Glutamatergic neuron (in vitro differentiated cells): Measurements from ENCODE around the gene DST. TPM values are rescaled to one million over a fixed set of nuclear protein-coding genes. Genes with fewer than 3 reads are reported as not detected.

Experiments used
- DNase-seq: peaks from one replicate; pipeline ENCODE4 v3.0.0; 2022
- H3K27ac Mint-ChIP-seq: one replicate; pipeline ENCODE4 v1.8.0; 2020; ENCODE audit warnings: mild to moderate bottlenecking, mixed read lengths, inconsistent platforms; ENCODE audit not compliant: unreplicated experiment
- H3K27me3 Mint-ChIP-seq: one replicate; pipeline ENCODE4 v1.8.0; 2020; ENCODE audit warnings: mild to moderate bottlenecking, moderate library complexity, mixed read lengths, inconsistent platforms; ENCODE audit not compliant: unreplicated experiment
- H3K36me3 Mint-ChIP-seq: one replicate; pipeline ENCODE4 v1.8.0; 2020; ENCODE audit warnings: mild to moderate bottlenecking, mixed read lengths, inconsistent platforms; ENCODE audit not compliant: unreplicated experiment
- H3K4me1 Mint-ChIP-seq: one replicate; pipeline ENCODE4 v1.8.0; 2020; ENCODE audit warnings: mild to moderate bottlenecking, low read depth, mixed read lengths, inconsistent platforms; ENCODE audit not compliant: unreplicated experiment
- H3K4me3 Mint-ChIP-seq: one replicate; pipeline ENCODE4 v1.8.0; 2020; ENCODE audit warnings: mild to moderate bottlenecking, mixed read lengths, inconsistent platforms; ENCODE audit not compliant: unreplicated experiment
- H3K9me3 Mint-ChIP-seq: one replicate; pipeline ENCODE4 v1.8.0; 2020; ENCODE audit warnings: mild to moderate bottlenecking, moderate library complexity, mixed read lengths, inconsistent platforms; ENCODE audit not compliant: unreplicated experiment
- total RNA-seq: library from RNA; stranded (reverse); fragmentation: NEBNext Ultra II Directional; extraction: Animal tissue kit (Norgen Biotek cat#: 25700); gene quantifications from one replicate; pipeline ENCODE4 v1.2.1, GENCODE V29; 2021; ENCODE audit not compliant: unreplicated experiment
- TF ChIP-seq, protein P1 (sequence below): fragments of 200-600 bp; sonication (generic); IDR thresholded peaks from one replicate; pipeline ENCODE4 v1.5.0; 2021; ENCODE audit not compliant: partially characterized antibody, unreplicated experiment

DST gene
- total RNA-seq, 1 donor from 2014 or later: 981 TPM

DNA sequence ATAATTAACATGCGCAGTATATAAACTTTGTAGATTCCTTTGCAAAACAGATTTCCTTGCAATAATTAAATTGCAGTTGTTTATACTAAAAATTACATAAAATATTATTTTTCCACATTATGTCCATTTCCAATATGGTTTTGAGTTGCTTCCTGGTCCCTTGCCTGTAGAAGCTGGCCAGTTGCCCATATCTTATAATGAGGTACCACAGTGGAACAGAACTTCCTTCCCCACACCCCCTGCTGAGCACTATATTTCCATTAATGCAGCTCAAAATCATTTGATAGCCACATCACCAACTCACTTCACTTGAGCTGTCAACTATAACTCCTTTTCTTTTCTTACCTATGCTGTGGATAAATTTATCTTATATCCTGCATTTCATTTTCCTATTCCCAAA, 194.6 kb downstream of the DST start:
- H3K4me1 Mint-ChIP-seq: no peaks in the 10 kb centered on the region
- TF ChIP-seq, protein P1, sequence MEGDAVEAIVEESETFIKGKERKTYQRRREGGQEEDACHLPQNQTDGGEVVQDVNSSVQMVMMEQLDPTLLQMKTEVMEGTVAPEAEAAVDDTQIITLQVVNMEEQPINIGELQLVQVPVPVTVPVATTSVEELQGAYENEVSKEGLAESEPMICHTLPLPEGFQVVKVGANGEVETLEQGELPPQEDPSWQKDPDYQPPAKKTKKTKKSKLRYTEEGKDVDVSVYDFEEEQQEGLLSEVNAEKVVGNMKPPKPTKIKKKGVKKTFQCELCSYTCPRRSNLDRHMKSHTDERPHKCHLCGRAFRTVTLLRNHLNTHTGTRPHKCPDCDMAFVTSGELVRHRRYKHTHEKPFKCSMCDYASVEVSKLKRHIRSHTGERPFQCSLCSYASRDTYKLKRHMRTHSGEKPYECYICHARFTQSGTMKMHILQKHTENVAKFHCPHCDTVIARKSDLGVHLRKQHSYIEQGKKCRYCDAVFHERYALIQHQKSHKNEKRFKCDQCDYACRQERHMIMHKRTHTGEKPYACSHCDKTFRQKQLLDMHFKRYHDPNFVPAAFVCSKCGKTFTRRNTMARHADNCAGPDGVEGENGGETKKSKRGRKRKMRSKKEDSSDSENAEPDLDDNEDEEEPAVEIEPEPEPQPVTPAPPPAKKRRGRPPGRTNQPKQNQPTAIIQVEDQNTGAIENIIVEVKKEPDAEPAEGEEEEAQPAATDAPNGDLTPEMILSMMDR: no peak

DNA sequence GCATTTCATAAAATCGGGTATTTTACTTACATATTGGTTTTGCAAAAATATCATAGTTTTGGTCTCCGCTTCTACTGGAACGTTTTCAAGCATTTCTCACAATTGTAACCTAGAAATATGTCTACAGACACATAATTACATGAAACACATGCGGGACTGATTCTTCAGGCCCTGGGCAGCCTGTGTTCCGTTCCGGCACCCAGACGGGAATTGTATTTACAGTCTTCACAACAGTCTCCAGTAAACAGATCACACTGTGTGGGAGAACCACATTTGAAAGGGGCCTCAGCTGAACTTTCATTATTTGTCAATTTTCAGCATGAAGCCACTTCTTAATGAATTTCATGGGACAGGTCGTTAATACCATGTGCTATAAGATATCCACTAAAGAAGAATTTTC, 196.9 kb downstream of the DST start:
- Mint-ChIP-seq H3K9me3 (peaks cover 2% of the 10 kb centered on the region), H3K4me3 (no peak overlapping the region), H3K36me3 (no peaks in the 10 kb centered on the region), H3K27me3 (peaks cover 5% of the 10 kb centered on the region), H3K27ac (no peak overlapping the region), H3K4me1 (no peaks in the 10 kb centered on the region)
- TF ChIP-seq, protein P1: no peak
- no peak for DNase-seq

More for the DNA sequence above, 194.6 kb downstream of the DST start:
- Mint-ChIP-seq H3K27me3 (peaks cover 6% of the 10 kb centered on the region), H3K4me3 (no peak overlapping the region), H3K9me3 (peaks cover 5% of the 10 kb centered on the region), H3K27ac (no peak overlapping the region), H3K36me3 (no peaks in the 10 kb centered on the region)
- no peak for DNase-seq

DNA sequence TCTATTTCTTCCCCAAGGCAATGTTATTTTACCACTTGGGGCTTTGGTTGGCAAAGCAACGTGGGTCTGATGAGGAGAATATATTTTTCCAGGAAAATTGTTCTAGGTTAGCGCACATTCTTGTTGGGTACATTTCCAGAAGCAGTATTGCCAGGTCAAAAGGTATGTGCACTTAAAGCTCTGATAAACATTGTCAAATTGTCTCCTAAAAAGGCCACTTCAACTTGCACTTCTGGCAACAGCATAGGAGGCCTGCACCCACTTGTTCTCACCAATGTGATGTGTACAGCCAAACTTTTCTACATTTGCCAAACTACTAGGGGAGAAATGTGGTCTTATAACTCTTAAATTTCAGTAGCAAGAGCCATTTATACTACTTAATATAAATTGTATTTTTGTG, 197.8 kb downstream of the DST start:
- Mint-ChIP-seq H3K27ac (no peak overlapping the region), H3K27me3 (peaks cover 5% of the 10 kb centered on the region), H3K36me3 (no peaks in the 10 kb centered on the region), H3K4me3 (no peak overlapping the region), H3K9me3 (peaks cover 2% of the 10 kb centered on the region), H3K4me1 (no peaks in the 10 kb centered on the region)
- no peak for DNase-seq
- TF ChIP-seq, protein P1: no peak

DNA sequence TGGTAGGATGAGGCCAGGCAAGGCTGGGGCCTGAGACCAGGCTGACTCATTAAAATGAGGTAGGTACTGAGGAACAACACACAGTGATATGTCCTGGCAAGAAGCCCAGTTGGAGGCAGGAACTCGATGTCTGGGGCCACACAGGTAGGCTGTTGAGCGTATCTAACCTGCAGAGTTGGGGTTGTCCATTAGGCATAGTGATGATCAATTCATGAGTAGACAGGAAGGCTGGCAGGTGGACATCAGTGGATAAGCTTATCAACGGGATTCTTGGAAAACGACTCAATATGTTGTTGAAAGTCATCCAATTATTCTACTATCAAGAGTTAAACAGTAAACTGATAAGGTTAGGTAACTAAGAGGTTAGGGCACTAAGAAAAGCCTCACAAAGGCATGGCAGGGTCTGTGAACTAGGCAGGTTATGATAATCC, 202.1 kb downstream of the DST start:
- DNase-seq: no peak
- peaks cover 2% of the 10 kb centered on the region for H3K9me3 Mint-ChIP-seq
- peaks cover 5% of the 10 kb centered on the region for H3K27me3 Mint-ChIP-seq
- no peaks in the 10 kb centered on the region for H3K36me3 Mint-ChIP-seq
- no peaks in the 10 kb centered on the region for H3K4me1 Mint-ChIP-seq
- H3K27ac Mint-ChIP-seq: no peak overlapping the region
- no peak overlapping the region for H3K4me3 Mint-ChIP-seq
- TF ChIP-seq, protein P1: no peak

DNA sequence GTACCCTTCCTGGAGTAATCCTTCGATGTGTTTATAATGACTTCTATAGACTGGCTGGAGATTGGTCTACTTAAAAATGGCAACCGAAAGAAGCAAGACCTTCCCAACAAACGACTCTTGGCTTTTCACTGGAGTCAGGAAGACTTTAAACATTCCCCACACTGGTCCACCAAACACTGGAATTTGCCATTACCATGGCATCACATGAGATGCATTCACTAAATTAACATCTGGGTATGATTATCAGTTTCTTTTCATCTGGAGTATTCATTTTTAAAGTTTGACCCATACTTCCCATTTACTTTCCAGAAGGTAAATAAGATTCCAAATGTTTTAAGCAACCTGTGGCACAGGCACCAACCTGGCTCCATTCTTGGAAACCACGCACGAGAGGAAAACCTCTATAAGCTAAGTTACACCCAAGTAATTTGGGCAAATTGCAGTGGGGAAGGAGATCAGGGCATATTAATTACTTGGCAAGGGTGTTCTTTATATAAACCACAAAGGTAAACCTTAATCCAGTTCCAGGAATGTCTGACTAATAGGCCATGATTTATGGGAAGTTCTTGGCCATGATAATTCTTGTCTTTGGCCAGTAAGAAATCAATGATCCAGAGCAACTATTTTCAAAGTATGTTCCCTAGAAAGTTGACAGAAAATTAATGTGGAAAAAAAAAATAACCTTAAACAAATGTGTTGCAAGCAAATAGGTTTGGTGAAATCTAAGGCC, 205.4 kb downstream of the DST start:
- no peaks in the 10 kb centered on the region for H3K4me1 Mint-ChIP-seq
- peaks cover 5% of the 10 kb centered on the region for H3K36me3 Mint-ChIP-seq
- H3K9me3 Mint-ChIP-seq: peaks cover 4% of the 10 kb centered on the region
- H3K27ac Mint-ChIP-seq: no peak overlapping the region
- TF ChIP-seq, protein P1: no peak
- DNase-seq: no peak
- H3K27me3 Mint-ChIP-seq: no peaks in the 10 kb centered on the region
- H3K4me3 Mint-ChIP-seq: no peak overlapping the region
